ENCODE measurements around the gene PAPPA.

GRCh38 chr9:116193636-116194035 lies 40.0 kb downstream of the PAPPA start:
- TF ChIP-seq CTCF (IDR thresholded peaks at IDR 0.05; ENCODE audit: insufficient read depth, low read depth, low read length) = no peak
- no peak for TF ChIP-seq EZH2 (IDR thresholded peaks at IDR 0.05; ENCODE audit: insufficient read depth, low read length)
